Endothelial cell of umbilical vein (primary cell): ENCODE measurements around the gene NXN. TPM values are rescaled to one million over a fixed set of nuclear protein-coding genes. Genes with fewer than 3 reads are reported as not detected.

Experiments
- BruUV-seq: library from RNA; stranded (reverse); fragments of 400-500 nt; replicated peaks from 2 replicates; lab custom pipeline; 2021; lab: Mats Ljungman, UMichigan
- CTCF ChIA-PET: fragments of 300-600, 350-600 bp; sonication (Branson Sonifier 250); formaldehyde crosslinking; loops from one replicate; lab custom pipeline; 2021; ENCODE audit warnings: antibody characterized with exemption, inconsistent platforms; lab: Charles Lee
- POLR2A ChIA-PET: fragments of 300-600, 350-600 bp; sonication (Branson Sonifier 250); formaldehyde crosslinking; loops from one replicate; lab custom pipeline; 2021; ENCODE audit warnings: antibody characterized with exemption, inconsistent platforms; lab: Charles Lee
- DNase-seq: peaks from one replicate; pipeline ENCODE4 v3.0.0-alpha.2; 2011; ENCODE audit warnings: low read depth, low spot score
- FAIRE-seq: peaks from 2 replicates; lab custom pipeline; 2011; peaks lifted over from hg19 to GRCh38; lab: Jason Lieb, UNC
- H2AFZ ChIP-seq: 2 replicates; pipeline ENCODE4 v1.6.0; 2012; ENCODE audit warnings: low read depth, low read length, control low read depth, inconsistent platforms
- H3K27ac ChIP-seq: 2 replicates; pipeline ENCODE4 v1.5.1; 2011; ENCODE audit warnings: low read depth, mild to moderate bottlenecking, control low read depth, low read length, moderate library complexity; ENCODE audit not compliant: insufficient read depth
- H3K27me3 ChIP-seq, 2 experiments: 2 replicates each; pipeline versions ENCODE4 v1.6.0 to v1.6.1; 2011; ENCODE audit warnings: low read length in 2 of 2, mixed read lengths in 1 of 2; ENCODE audit not compliant: control insufficient read depth in 2 of 2, insufficient read depth in 2 of 2
- H3K36me3 ChIP-seq, 2 experiments: 2 replicates in 1 of 2; 3 replicates in 1 of 2; pipeline ENCODE4 v1.5.1; 2011; ENCODE audit warnings: low read length in 2 of 2, mild to moderate bottlenecking in 1 of 2, moderate library complexity in 1 of 2; ENCODE audit not compliant: control insufficient read depth in 2 of 2, insufficient read depth in 2 of 2; ENCODE audit errors: extremely low read depth in 1 of 2
- H3K4me1 ChIP-seq: 3 replicates; pipeline ENCODE4 v1.5.1; 2011; ENCODE audit warnings: mild to moderate bottlenecking, low read length; ENCODE audit not compliant: control insufficient read depth, insufficient read depth; ENCODE audit errors: extremely low read depth
- H3K4me2 ChIP-seq: 2 replicates; pipeline ENCODE4 v1.6.1; 2011; ENCODE audit warnings: low read length, control low read depth, mixed read lengths; ENCODE audit not compliant: insufficient read depth
- H3K4me3 ChIP-seq, 3 experiments: fragments of 200-600 bp in 1 of 3; sonication (generic), shearing (Covaris generic) in 1 of 3; replicated peaks in 1 of 3; 2 replicates each; pipeline ENCODE4 v1.5.1; 2011 to 2016; ENCODE audit warnings: control low read depth in 3 of 3, low read length in 3 of 3, mild to moderate bottlenecking in 2 of 3, inconsistent platforms in 1 of 3, low read depth in 1 of 3, moderate library complexity in 1 of 3; ENCODE audit not compliant: insufficient read depth in 1 of 3
- H3K79me2 ChIP-seq: 2 replicates; pipeline ENCODE4 v1.6.0; 2012; ENCODE audit warnings: low read length, inconsistent platforms; ENCODE audit not compliant: control insufficient read depth, insufficient read depth
- H3K9ac ChIP-seq: replicated peaks from 2 replicates; pipeline ENCODE3; 2011; ENCODE audit warnings: low read length, control low read depth; ENCODE audit not compliant: insufficient read depth; ENCODE audit errors: extremely low read depth
- H3K9me1 ChIP-seq: replicated peaks from 3 replicates; pipeline ENCODE4 v1.6.0; 2011; ENCODE audit warnings: mild to moderate bottlenecking, low read length; ENCODE audit not compliant: control insufficient read depth, insufficient read depth; ENCODE audit errors: extremely low read depth
- H3K9me3 ChIP-seq: replicated peaks from 2 replicates; pipeline ENCODE4 v1.5.1; 2012; ENCODE audit warnings: low read length, inconsistent platforms; ENCODE audit not compliant: control insufficient read depth, insufficient read depth
- H4K20me1 ChIP-seq: replicated peaks from 2 replicates; pipeline ENCODE3; 2011; ENCODE audit warnings: mild to moderate bottlenecking, low read length; ENCODE audit not compliant: control insufficient read depth, insufficient read depth; ENCODE audit errors: extremely low read depth
- FOS ChIP-seq: IDR thresholded peaks from 2 replicates; pipeline ENCODE4 v1.6.1; 2011; ENCODE audit warnings: mild to moderate bottlenecking, low read length, moderate library complexity, borderline replicate concordance; ENCODE audit not compliant: insufficient read depth
- JUN ChIP-seq: IDR thresholded peaks from 2 replicates; pipeline ENCODE4 v1.6.1; 2011; ENCODE audit warnings: borderline replicate concordance, low read depth; ENCODE audit not compliant: insufficient read length, insufficient read depth
- POLR2A ChIP-seq: IDR thresholded peaks from 2 replicates; pipeline ENCODE4 v1.6.1; 2012; ENCODE audit warnings: low read depth, mild to moderate bottlenecking, control low read depth, low read length
- dilution Hi-C: fragments of 300-500 bp; cut with MboI; formaldehyde crosslinking; loops from one replicate; pipeline ENCODE4 v1.15.0; 2019; ENCODE audit warnings: low sequenced_read_pairs; ENCODE audit not compliant: extremely low pct_ligation_motif_present
- intact Hi-C: fragments of 100-400 bp; cut with micrococcal nuclease; formaldehyde crosslinking; loops from one replicate; pipeline ENCODE4 v1.10.0; 2022
- polyA plus RNA-seq, 4 experiments: library from polyadenylated mRNA; depleted of rRNA in 3 of 4; stranded (reverse) in 3 of 4; unstranded in 1 of 4; fragments of >200 nt; gene quantifications; 2 replicates each; pipeline versions ENCODE4 v1.2.1 to v1.2.3, GENCODE V29; 2011 to 2012; ENCODE audit warnings: missing spikeins in 1 of 4
- total RNA-seq: library from RNA; stranded (reverse); gene quantifications from 2 replicates; pipeline ENCODE4 v1.2.3, GENCODE V29; 2021
- TF ChIP-seq, protein P1 (sequence below), 2 donors: IDR thresholded peaks; 1 replicate in 1 of 2; 2 replicates in 1 of 2; pipeline ENCODE4 v1.5.1; 2011; ENCODE audit warnings: low read length in 2 of 2, mild to moderate bottlenecking in 2 of 2, moderate library complexity in 2 of 2, control low read depth in 1 of 2, inconsistent platforms in 1 of 2, low read depth in 1 of 2; ENCODE audit not compliant: insufficient read depth in 1 of 2; ENCODE audit errors: extremely low read depth in 1 of 2

NXN gene
- total and polyA plus RNA-seq, 2 donors (not counting 3 experiments of a cell fraction or from before 2014, with no cell fraction given), result 69.5 to 77.3 TPM

DNA sequence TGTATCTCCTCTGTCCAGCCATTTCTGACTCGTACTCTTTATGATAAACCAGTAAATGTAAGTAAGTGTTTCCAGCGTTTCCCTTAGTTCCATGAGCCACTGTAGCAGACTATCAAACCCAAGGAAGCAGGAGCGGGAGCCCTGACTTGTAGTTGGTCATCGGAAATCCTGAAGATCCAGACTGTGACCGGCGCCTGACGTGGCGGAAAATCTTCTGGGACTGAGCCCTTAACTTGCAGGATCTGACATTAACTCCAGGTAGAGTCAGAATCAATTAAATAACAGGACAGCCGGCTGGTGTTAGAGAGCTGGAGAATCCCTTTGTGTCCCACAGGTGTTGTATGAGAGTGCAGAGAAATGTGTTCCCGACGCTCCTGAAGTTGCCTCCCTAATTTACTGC lies 201.5 kb downstream of the NXN start:
- Histone ChIP-seq H3K4me3 (no peak overlapping the region), H3K27me3 (no peaks in the 10 kb centered on the region), H3K36me3 (peaks cover 7 to 30% of the 10 kb centered on the region in 2 experiments), H2AFZ (no peak overlapping the region), H4K20me1 (peaks cover 2% of the 10 kb centered on the region), H3K9me1 (no peaks in the 10 kb centered on the region), H3K4me2 (no peak overlapping the region), H3K4me1 (peaks cover 8% of the 10 kb centered on the region), H3K9ac (no peak overlapping the region), H3K79me2 (peaks cover 31% of the 10 kb centered on the region), H3K27ac (no peak overlapping the region), H3K9me3 (no peaks in the 10 kb centered on the region)
- no peak for DNase-seq
- no peak for TF ChIP-seq POLR2A
- no peak for TF ChIP-seq FOS
- FAIRE-seq, result no peak
- intact Hi-C loops, result no loop called here
- ChIA-PET POLR2A (no interaction called here), CTCF (no interaction called here)
- no TSS peak for BruUV-seq
- dilution Hi-C loops, result loop anchor here (25.0 kb wide), 1 partner anchor 209 kb away; the partner anchor contains the start of genes NXN and TIMM22

DNA sequence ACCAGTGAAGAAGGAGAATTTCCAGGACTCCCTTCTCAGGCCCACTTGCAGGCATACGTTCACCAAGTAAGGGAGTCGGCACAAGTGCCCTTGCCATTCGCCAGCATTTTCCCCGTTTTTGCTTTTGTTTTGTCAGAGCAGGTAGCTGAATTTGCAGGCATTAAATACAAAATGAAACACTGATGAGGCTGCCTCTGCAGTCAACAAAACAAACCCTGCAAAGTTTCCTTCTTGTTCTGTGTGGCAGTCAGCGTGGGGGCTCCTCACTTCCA lies 205.3 kb downstream of the NXN start:
- H4K20me1 ChIP-seq, result peaks cover 2% of the 10 kb centered on the region
- TF ChIP-seq JUN (no peak), FOS (no peak)
- TF ChIP-seq, protein P1, sequence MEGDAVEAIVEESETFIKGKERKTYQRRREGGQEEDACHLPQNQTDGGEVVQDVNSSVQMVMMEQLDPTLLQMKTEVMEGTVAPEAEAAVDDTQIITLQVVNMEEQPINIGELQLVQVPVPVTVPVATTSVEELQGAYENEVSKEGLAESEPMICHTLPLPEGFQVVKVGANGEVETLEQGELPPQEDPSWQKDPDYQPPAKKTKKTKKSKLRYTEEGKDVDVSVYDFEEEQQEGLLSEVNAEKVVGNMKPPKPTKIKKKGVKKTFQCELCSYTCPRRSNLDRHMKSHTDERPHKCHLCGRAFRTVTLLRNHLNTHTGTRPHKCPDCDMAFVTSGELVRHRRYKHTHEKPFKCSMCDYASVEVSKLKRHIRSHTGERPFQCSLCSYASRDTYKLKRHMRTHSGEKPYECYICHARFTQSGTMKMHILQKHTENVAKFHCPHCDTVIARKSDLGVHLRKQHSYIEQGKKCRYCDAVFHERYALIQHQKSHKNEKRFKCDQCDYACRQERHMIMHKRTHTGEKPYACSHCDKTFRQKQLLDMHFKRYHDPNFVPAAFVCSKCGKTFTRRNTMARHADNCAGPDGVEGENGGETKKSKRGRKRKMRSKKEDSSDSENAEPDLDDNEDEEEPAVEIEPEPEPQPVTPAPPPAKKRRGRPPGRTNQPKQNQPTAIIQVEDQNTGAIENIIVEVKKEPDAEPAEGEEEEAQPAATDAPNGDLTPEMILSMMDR (IDR thresholded peaks at IDR 0.05; ENCODE audit: extremely low read depth in 1 of 2, insufficient read depth in 1 of 2, low read depth in 1 of 2, low read length in 2 of 2), result no peak
- dilution Hi-C loops (no loop called here), intact Hi-C loops (no loop called here)
- H3K4me2 ChIP-seq, result no peak overlapping the region
- H3K4me1 ChIP-seq, result no peaks in the 10 kb centered on the region
- peaks cover 16 to 41% of the 10 kb centered on the region in 2 experiments for H3K36me3 ChIP-seq
- DNase-seq, result no peak
- H3K27me3 ChIP-seq, result no peaks in the 10 kb centered on the region
- CTCF ChIA-PET, result interaction anchor here (0.9 to 2.3 kb wide), 2 partner anchors 222 to 362 kb away, joined by 3 to 6 read pairs; partner anchors contain the start of gene TIMM22
- no peak overlapping the region for H3K27ac ChIP-seq
- POLR2A ChIA-PET, result no interaction called here
- no TSS peak for BruUV-seq
- H3K4me3 ChIP-seq, result no peak overlapping the region
- FAIRE-seq, result no peak
- H3K9me1 ChIP-seq, result no peaks in the 10 kb centered on the region
- H3K9ac ChIP-seq, result no peak overlapping the region
- no peaks in the 10 kb centered on the region for H3K9me3 ChIP-seq
- H3K79me2 ChIP-seq, result peaks cover 3% of the 10 kb centered on the region
- no peak overlapping the region for H2AFZ ChIP-seq
